Activated T-cell treated with anti-CD3 and anti-CD28 coated beads for 24 hours (primary cell): ENCODE data around the gene RORC.
"Not testable (repeated sequence)": the region's sequence is repeated elsewhere in the genome, so short reads cannot be mapped to it uniquely, and the experiment has no call there.

Source experiments
- DNase-seq: peaks from one replicate; pipeline ENCODE4 v3.0.0-alpha.2; 2020; ENCODE audit warnings: low read depth

Gene RORC

DNA sequence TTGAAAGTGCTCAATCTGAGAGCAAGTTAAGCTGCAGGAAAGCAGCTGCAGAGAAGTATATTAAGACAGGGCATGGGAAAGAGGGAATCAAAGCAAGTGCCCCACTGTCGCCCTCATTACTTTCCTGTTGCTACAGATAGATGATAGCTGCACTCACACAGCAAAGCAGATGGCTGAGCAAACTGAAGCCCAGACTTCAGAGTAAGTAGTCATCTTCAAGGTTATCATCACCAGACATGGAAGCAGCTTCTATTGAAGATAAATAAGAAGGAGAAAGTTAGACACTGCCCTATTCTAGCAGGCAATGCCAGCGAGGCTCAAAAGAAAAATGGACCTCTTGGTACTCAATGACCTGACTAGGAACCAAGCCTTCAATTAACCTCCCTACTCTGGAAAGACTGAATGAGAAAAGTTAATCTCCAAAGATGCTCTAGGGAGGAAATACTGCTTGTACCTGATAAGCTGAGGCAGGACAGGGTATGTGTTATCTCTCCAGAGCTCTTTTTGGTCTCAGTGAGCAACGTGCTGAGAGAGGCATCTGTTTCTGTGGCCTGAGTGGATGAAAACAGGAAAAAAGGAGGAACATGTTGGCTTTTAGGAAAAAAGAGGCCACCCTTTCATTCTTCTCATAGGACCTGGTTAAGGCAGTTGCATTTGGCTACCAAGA, 57.2 kb downstream of the RORC start:
- no peak for DNase-seq

DNA sequence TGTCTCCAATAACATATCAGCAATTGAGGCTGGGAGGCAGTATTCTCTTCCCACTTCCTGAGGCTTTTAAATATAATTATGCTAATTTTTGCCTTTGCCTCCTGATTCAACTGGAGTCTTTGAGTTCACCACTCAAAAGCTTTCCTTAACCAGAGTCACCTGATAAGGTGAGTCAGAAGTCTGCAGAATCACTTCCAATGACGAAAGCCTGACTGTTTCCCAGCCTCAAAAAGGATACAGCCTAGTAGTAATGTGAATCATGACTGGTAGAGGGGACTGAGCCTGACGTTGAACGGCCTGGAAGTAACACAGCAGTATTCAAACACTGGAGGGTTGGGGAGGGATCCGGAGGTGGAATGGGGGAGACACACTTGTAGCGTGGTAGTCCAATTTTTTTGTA, 57.9 kb downstream of the RORC start:
- DNase-seq: no peak

DNA sequence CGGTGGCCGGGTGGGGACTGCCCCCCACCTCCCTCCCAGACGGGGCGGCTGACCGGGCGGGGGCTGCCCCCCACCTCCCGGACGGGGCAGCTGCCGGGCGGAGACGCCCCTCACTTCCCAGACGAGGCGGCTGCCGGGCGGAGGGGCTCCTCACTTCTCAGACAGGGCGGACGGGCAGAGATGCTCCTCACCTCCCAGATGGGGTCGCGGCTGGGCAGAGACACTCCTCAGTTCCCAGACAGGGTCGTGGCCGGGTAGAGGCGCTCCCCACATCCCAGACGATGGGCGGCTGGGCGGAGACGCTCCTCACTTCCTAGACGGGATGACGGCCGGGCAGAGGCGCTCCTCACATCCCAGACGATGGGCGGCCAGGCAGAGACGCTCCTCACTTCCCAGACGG, 62.3 kb downstream of the RORC start:
- DNase-seq: not testable (repeated sequence)

DNA sequence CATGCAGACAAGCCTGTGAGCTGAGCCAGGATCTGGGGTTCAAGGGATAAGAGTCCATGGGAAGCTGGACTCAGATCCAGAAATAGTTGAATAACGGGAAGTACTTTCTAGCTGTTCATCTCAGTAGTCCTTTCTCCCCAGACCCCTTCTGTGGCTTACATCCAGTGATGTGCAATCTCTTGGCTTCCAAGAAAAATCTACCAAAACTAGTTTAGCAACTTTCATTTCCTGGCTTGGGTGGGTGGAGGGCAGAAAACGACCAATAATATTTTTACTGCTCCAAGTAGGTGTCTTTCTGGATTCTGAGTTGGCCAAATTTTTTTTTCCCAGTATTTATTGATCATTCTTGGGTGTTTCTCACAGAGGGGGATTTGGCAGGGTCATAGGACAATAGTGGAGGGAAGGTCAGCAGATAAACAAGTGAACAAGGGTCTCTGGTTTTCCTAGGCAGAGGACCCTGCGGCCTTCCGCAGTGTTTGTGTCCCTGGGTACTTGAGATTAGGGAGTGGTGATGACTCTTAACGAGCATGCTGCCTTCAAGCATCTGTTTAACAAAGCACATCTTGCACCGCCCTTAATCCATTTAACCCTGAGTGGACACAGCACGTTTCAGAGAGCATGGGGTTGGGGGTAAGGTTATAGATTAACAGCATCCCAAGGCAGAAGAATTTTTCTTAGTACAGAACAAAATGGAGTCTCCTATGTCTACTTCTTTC, 63.1 kb downstream of the RORC start:
- DNase-seq: not testable (repeated sequence)

DNA sequence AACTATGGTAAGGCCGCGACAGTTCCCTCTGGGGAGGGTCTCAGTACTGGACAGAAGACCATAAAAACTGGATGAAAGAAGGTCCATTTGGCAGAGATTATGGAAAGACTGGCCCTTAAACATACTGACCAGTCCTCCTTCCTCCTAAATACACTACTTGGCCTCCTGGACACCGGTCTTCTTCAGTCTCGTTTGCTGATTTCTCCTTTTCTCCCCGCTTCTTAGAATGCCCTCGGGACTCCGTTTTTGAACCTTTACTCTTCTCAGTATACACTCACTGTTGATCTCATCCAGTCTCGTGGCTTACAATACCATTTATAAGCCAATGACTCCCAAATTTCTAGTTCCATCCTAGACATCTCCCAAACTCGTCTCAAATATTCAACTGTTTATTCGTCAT, 67.6 kb downstream of the RORC start:
- no peak for DNase-seq

DNA sequence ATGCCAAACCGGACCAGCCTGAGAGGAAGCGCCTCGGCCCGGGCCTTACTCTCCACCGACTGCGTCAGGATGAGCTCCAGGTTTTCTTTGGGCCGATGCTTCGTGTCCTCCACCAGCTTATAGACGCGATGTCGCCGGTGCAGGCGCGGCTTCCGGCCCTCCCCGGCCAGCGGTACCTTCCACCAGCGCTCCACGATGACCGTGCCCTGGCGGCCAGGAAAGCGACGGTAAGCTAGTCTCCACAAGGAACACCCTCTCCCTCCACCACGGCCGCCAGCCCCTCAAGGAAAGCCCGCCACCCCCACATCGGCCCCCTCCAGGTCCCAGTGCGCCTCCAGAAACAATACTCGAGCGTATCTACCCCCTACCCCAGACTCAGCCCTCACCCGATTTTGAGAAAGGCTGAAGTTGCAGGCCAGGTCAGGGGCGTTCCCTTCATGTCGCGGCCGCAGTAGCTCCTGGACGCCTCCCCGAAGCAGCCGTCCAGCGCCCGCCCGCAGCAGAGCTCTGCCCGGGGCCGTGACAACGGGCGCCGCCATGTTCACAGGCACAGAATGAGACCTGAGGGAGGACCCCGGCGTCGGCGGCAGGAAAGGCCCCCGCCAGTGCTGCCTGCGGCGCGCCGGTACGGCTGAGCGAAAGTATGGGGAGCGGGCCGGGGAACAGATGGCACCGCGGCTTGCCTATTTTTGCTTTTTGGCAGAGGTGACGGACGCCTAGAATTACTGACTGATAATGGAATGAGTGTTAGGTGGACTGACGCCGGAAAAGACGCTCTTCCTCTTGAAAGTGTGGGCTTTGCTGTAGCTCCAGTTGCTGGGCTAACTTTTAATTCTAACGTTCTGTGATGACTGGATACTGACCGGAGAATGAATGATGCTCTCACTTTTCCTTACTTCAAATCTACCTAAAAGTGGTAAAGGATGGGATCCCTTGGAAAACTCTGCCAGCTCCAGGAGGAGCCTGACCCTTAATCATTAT, 68.4 kb downstream of the RORC start, which contains the start of gene MRPL9:
MRPL9 (minus strand) TSS at position 556 of the 981 bp plus-strand sequence; CDS start at position 539, 17 bp downstream.
- DNase-seq: peak; percentile 84

DNA sequence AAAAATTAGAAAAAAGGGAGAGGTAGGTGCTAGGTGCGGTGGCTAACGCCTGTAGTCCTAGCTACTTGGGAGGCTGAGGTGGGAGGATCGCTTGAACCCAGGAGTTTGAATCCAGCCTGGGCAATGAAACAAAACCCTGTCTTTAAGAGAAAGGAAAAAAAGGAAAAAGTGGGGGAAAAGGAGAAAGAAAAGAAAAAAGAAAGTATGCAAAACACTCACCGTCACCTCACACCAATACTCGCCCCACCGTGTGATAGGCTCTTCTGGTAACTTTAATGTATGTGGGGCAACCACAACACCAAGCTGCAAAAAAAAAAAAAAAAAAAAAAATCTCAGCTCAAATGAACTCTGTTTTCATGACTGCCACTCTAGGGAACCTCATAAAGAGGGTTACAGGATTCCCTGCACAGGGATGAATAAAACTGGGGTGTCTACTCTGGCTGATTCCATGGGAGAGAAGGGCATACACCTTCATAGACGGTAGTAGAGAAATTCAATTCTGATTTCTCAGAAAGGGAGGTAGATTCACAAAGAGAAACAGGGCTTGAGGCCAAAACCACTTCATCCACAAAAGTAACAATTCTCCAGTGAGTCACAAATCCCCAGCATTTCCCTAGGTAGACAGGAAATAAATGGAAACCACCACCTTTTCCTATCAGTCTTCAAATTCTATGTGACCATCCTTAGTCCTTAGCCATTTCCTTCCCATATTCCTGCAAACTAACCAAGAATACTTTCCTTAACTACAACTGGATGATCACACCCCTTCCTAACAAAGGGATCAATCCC, 70.8 kb downstream of the RORC start:
- DNase-seq: no peak

DNA sequence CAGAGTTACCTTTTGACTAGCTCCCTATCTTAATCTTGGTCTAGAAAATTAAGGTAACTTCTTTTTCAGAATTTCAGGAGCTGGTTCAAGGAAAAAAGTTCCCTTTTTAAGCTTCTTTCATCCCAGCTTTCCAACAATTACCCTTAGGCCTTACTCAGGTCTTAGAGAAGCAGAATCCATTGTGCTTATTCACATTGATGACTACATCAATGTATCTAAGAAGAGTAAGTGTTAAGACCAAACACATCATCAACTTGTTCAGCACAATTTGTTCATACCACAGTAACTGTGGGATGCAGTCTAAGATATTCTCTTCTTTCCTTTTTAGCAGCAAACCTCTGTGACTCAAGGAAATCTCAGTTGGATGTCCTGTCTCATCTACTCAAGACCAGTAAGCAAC, 72.4 kb downstream of the RORC start:
- no peak for DNase-seq

DNA sequence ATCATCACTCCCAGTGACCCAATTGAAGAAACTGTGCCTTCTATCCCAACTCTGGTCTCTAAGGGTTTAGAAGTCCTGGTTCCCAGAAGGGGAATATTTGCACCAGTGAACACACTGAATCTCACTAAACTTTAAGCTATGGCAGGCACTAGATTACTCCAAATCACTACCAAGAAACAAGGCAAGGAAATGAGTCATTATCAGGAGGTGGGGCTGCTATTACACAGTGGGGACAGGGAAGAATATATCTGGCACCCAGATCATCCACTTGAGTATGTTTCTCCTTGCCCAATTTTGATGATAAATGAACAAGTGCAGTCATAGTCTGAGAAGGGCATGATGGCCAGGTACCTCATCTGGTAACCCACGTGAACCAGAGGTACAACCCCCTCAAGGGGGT, 75.3 kb downstream of the RORC start:
- no peak for DNase-seq
